H1 (cell line): Measurements from ENCODE around the gene C16orf95. TPM values are rescaled to one million over a fixed set of nuclear protein-coding genes. Genes with fewer than 3 reads are reported as not detected.

Source experiments
- ASH2L ChIP-seq: fragments of 200-600, 300-600 bp; sonication (generic); IDR thresholded peaks from one replicate; pipeline ENCODE4 v1.7.1; 2017; ENCODE audit warnings: low read length
- HDAC2 ChIP-seq, 2 experiments: fragments of 300-600 bp in 1 of 2; sonication (generic) in 1 of 2; IDR thresholded peaks; 2 replicates each; pipeline ENCODE4 v1.6.1; 2011 to 2012; ENCODE audit warnings: low read depth in 2 of 2, low read length in 2 of 2, mild to moderate bottlenecking in 2 of 2, moderate library complexity in 2 of 2, borderline replicate concordance in 1 of 2, inconsistent platforms in 1 of 2
- NRF1 ChIP-seq: IDR thresholded peaks from 2 replicates; pipeline ENCODE4 v1.6.1; 2011; ENCODE audit warnings: mild to moderate bottlenecking, low read depth, low read length, improper control_type of control experiment
- POLR2A ChIP-seq, 2 experiments: IDR thresholded peaks; 1 replicate in 1 of 2; 2 replicates in 1 of 2; pipeline ENCODE4 v1.6.1; 2011; ENCODE audit warnings: low read depth in 2 of 2, low read length in 2 of 2, mild to moderate bottlenecking in 2 of 2; ENCODE audit errors: control extremely low read depth in 1 of 2
- polyA plus RNA-seq, 7 experiments: library from polyadenylated mRNA; depleted of rRNA in 3 of 7; stranded (reverse) in 5 of 7; unstranded in 2 of 7; fragments of >200 nt in 5 of 7; fragments of 200-250 nt in 2 of 7; gene quantifications; 1 replicate in 5 of 7; 2 replicates in 1 of 7; 4 replicates in 1 of 7; pipeline versions ENCODE4 v1.2.1 to v1.2.3, GENCODE V29; 2011 to 2013; ENCODE audit warnings: missing spikeins in 2 of 7, mixed read lengths in 2 of 7
- total RNA-seq: library from RNA; stranded (reverse); fragmentation: NEBNext Ultra II Directional; extraction: Animal tissue kit (Norgen Biotek cat#: 25700); gene quantifications from 2 replicates; pipeline ENCODE4 v1.2.1, GENCODE V29; 2021
- TF ChIP-seq, protein P1 (sequence below): IDR thresholded peaks from 2 replicates; pipeline ENCODE4 v1.6.1; 2011; ENCODE audit warnings: low read length, improper control_type of control experiment

Gene C16orf95
- total and polyA plus RNA-seq, 2 of the 8 experiments (the other 6 are each of a cell fraction or from before 2014, with no cell fraction given): 5.0 to 5.4 TPM

DNA sequence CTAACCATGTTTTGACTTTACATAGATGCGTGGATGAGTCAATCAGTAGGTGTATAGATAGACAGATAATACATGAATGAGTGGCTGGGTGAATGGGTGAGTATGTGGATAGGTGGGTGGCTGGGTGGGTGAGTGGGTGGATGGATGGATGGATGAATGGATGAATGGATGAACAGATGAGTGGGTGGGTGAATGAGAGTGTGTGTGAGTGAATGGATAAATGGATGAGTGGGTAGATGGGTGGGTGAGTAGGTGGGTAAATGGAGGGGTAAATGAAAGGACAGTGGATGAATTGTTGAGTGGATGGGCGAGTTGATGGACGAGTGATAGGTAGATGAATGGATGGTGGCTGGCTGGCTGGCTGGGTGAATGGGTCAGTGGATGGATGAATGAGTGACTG is 23.2 kb downstream of the C16orf95 start (continued):
- TF ChIP-seq, protein P1, sequence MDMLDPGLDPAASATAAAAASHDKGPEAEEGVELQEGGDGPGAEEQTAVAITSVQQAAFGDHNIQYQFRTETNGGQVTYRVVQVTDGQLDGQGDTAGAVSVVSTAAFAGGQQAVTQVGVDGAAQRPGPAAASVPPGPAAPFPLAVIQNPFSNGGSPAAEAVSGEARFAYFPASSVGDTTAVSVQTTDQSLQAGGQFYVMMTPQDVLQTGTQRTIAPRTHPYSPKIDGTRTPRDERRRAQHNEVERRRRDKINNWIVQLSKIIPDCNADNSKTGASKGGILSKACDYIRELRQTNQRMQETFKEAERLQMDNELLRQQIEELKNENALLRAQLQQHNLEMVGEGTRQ: no peak
- TF ChIP-seq HDAC2 (IDR thresholded peaks at IDR 0.05; ENCODE audit: borderline replicate concordance in 1 of 2, low read depth in 2 of 2, low read length in 2 of 2) (no peak), ASH2L (no peak), NRF1 (no peak), POLR2A (IDR thresholded peaks at IDR 0.05; ENCODE audit: control extremely low read depth in 1 of 2, low read depth in 2 of 2, low read length in 2 of 2) (no peak)
- TF ChIP-seq, all 59 proteins: peak for 0
